SU-DHL-6 (cell line): ENCODE data around the gene HSPA2.

ENCODE experiments used
- EZH2phosphoT487 ChIP-seq: fragments of 200-600 bp; sonication (generic), shearing (Covaris generic); conservative IDR thresholded peaks from 2 replicates; pipeline ENCODE4 v1.6.1; 2018; ENCODE audit warnings: mild to moderate bottlenecking, antibody characterized with exemption, low read length, moderate library complexity, mixed read lengths
- TF ChIP-seq, protein P1 (sequence below): fragments of 200-600 bp; sonication (generic); IDR thresholded peaks from one replicate; pipeline ENCODE4 v1.5.1; 2017; ENCODE audit warnings: antibody characterized with exemption, mild to moderate bottlenecking, low read length, moderate library complexity; ENCODE audit not compliant: insufficient read depth, poor library complexity, severe bottlenecking

DNA sequence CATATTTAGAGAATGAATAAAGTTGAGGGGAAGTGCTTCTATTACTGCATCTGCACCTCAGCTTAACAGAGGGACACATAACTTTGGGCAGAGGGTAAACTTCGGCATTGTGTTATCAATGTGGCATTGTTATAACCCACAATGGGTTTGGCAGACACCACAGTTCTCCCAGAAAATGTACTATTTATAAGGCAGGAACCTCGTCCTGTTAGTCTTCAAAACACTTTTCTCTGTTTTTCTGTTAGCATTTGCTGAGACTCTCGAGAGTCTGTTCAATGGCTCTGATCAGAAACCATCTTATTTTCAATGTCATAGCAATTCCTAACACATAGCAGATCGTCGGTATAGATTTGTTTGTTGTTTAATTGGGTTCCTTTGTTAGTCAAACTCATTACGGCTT is 23.2 kb downstream of the HSPA2 start:
- TF ChIP-seq, protein P1, sequence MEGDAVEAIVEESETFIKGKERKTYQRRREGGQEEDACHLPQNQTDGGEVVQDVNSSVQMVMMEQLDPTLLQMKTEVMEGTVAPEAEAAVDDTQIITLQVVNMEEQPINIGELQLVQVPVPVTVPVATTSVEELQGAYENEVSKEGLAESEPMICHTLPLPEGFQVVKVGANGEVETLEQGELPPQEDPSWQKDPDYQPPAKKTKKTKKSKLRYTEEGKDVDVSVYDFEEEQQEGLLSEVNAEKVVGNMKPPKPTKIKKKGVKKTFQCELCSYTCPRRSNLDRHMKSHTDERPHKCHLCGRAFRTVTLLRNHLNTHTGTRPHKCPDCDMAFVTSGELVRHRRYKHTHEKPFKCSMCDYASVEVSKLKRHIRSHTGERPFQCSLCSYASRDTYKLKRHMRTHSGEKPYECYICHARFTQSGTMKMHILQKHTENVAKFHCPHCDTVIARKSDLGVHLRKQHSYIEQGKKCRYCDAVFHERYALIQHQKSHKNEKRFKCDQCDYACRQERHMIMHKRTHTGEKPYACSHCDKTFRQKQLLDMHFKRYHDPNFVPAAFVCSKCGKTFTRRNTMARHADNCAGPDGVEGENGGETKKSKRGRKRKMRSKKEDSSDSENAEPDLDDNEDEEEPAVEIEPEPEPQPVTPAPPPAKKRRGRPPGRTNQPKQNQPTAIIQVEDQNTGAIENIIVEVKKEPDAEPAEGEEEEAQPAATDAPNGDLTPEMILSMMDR, result no peak
- TF ChIP-seq EZH2phosphoT487, result no peak
